Mesenchymal stem cell (in vitro differentiated cells and primary cell): Measurements from ENCODE around the gene TTC13.
A peak's percentile ranks its signal among the peaks of the same experiment; 100 is the strongest.
"Not testable (repeated sequence)": the region's sequence is repeated elsewhere in the genome, so short reads cannot be mapped to it uniquely, and the experiment has no call there.

Experiments used
- DNase-seq: peaks from one replicate; pipeline ENCODE4 v3.0.0-alpha.2; 2013
- H2AFZ ChIP-seq: one replicate; pipeline ENCODE4 v1.6.1; 2013; ENCODE audit warnings: low read depth, mild to moderate bottlenecking, control low read depth, inconsistent platforms, low read length, moderate library complexity
- H2AK5ac ChIP-seq: 2 replicates; pipeline ENCODE4 v1.6.1; 2013; ENCODE audit warnings: low read length, moderate library complexity, mild to moderate bottlenecking, inconsistent platforms; ENCODE audit not compliant: severe bottlenecking
- H2BK120ac ChIP-seq: one replicate; pipeline ENCODE4 v1.6.1; 2013; ENCODE audit warnings: low read depth, mild to moderate bottlenecking, inconsistent platforms, low read length, moderate library complexity
- H2BK12ac ChIP-seq, 2 experiments: one replicate each; pipeline ENCODE4 v1.6.1; 2013; ENCODE audit warnings: inconsistent platforms in 2 of 2, low read length in 2 of 2, mild to moderate bottlenecking in 2 of 2, moderate library complexity in 2 of 2, control low read depth in 1 of 2
- H2BK15ac ChIP-seq: one replicate; pipeline ENCODE4 v1.6.1; 2013; ENCODE audit warnings: mild to moderate bottlenecking, low read depth, inconsistent platforms; ENCODE audit not compliant: poor library complexity, severe bottlenecking
- H2BK5ac ChIP-seq: 2 replicates; pipeline ENCODE4 v1.6.1; 2013; ENCODE audit warnings: low read depth, mild to moderate bottlenecking, low read length, control low read depth, inconsistent platforms; ENCODE audit not compliant: poor library complexity, severe bottlenecking
- H3K14ac ChIP-seq, 2 experiments: one replicate each; pipeline ENCODE4 v1.6.1; 2013; ENCODE audit warnings: inconsistent platforms in 2 of 2, low read length in 2 of 2, control low read depth in 1 of 2, mild to moderate bottlenecking in 1 of 2, moderate library complexity in 1 of 2
- H3K18ac ChIP-seq, 2 experiments: one replicate each; pipeline ENCODE4 v1.6.1; 2013; ENCODE audit warnings: inconsistent platforms in 2 of 2, low read length in 2 of 2, control low read depth in 1 of 2, low read depth in 1 of 2, mild to moderate bottlenecking in 1 of 2
- H3K23ac ChIP-seq, 2 experiments: one replicate each; pipeline ENCODE4 v1.6.1; 2013; ENCODE audit warnings: inconsistent platforms in 2 of 2, low read length in 2 of 2, mild to moderate bottlenecking in 2 of 2, moderate library complexity in 2 of 2, control low read depth in 1 of 2
- H3K27ac ChIP-seq: 2 replicates; pipeline ENCODE4 v1.5.1; 2013; ENCODE audit warnings: mild to moderate bottlenecking, moderate library complexity, low read length, control low read depth, inconsistent platforms; ENCODE audit not compliant: poor library complexity, severe bottlenecking
- H3K27me3 ChIP-seq, 2 experiments: 2 replicates each; pipeline versions ENCODE4 v1.6.1 to v1.7.0; 2013; ENCODE audit warnings: low read length in 2 of 2, mild to moderate bottlenecking in 2 of 2, moderate library complexity in 2 of 2, control low read depth in 1 of 2, inconsistent platforms in 1 of 2; ENCODE audit not compliant: control insufficient read depth in 1 of 2, insufficient read depth in 1 of 2
- H3K36me3 ChIP-seq, 2 experiments: 2 replicates each; pipeline versions ENCODE4 v1.6.1 to v1.7.0; 2013; ENCODE audit warnings: low read length in 2 of 2, control low read depth in 1 of 2, inconsistent platforms in 1 of 2, low read depth in 1 of 2, mild to moderate bottlenecking in 1 of 2; ENCODE audit not compliant: insufficient read depth in 2 of 2, control insufficient read depth in 1 of 2
- H3K4ac ChIP-seq, 2 experiments: one replicate each; pipeline ENCODE4 v1.6.1; 2013; ENCODE audit warnings: inconsistent platforms in 2 of 2, low read length in 2 of 2, mild to moderate bottlenecking in 2 of 2, moderate library complexity in 2 of 2, control low read depth in 1 of 2, low read depth in 1 of 2
- H3K4me1 ChIP-seq: 2 replicates; pipeline ENCODE4 v1.6.1; 2013; ENCODE audit warnings: low read depth, low read length, control low read depth; ENCODE audit not compliant: control insufficient read depth, insufficient read depth
- H3K4me2 ChIP-seq: 2 replicates; pipeline ENCODE4 v1.6.1; 2013; ENCODE audit warnings: low read length, mild to moderate bottlenecking, inconsistent platforms; ENCODE audit not compliant: poor library complexity, severe bottlenecking
- H3K4me3 ChIP-seq, 2 experiments: 2 replicates each; pipeline versions ENCODE4 v1.5.1 to v1.7.0; 2013; ENCODE audit warnings: low read length in 2 of 2, mild to moderate bottlenecking in 2 of 2, control low read depth in 1 of 2, low read depth in 1 of 2; ENCODE audit not compliant: insufficient read depth in 1 of 2
- H3K79me1 ChIP-seq: replicated peaks from 2 replicates; pipeline ENCODE4 v1.6.1; 2013; ENCODE audit warnings: mild to moderate bottlenecking, control low read depth, low read length, inconsistent platforms; ENCODE audit not compliant: poor library complexity, severe bottlenecking
- H3K9ac ChIP-seq: 2 replicates; pipeline ENCODE4 v1.7.0; 2013; ENCODE audit warnings: mild to moderate bottlenecking, low read length, moderate library complexity
- H3K9me3 ChIP-seq: 2 replicates; pipeline ENCODE4 v1.7.0; 2013; ENCODE audit warnings: mild to moderate bottlenecking, low read length; ENCODE audit not compliant: control insufficient read depth
- H4K8ac ChIP-seq: one replicate; pipeline ENCODE4 v1.6.1; 2013; ENCODE audit warnings: inconsistent platforms, mild to moderate bottlenecking, low read length, moderate library complexity
- H4K91ac ChIP-seq: one replicate; pipeline ENCODE4 v1.6.1; 2013; ENCODE audit warnings: mild to moderate bottlenecking, low read length, inconsistent platforms
- WGBS: methylation state at CpG from one replicate; pipeline ENCODE4 v1.1.7; 2013; ENCODE audit warnings: mixed read lengths; 5-methylcytosine and 5-hydroxymethylcytosine counted together

The TTC13 gene

DNA sequence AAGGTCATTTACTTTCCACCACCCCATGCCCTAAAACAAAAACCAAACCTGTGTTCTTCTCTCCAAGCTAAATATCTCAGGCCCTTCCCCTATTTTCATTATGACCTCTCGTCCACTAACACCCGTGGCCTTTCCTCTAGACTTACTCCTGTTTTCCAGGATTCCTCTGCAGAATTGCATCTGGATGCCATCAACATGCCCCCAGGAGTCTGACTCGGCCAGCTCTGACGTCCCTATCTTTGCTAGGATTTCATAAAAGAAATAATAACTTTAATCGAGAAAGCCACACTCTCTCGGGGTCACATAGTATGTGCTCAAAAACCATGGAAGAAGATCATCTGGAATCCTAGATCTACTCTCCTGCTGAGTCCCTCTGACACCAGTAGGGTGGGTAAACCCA, 47.9 kb upstream of the TTC13 start:
- peaks cover 17% of the 10 kb centered on the region for H3K79me1 ChIP-seq
- peaks cover 0 to 11% of the 10 kb centered on the region in 2 experiments for H3K36me3 ChIP-seq
- no peak overlapping the region for H3K14ac ChIP-seq
- H3K27ac ChIP-seq = no peak overlapping the region
- no peak overlapping the region for H4K91ac ChIP-seq
- H3K4me1 ChIP-seq = peaks cover 2% of the 10 kb centered on the region
- 85% methylated on average over 6 of the region's 6 CpGs for WGBS
- H2AFZ ChIP-seq = no peak overlapping the region
- no peak overlapping the region for H3K18ac ChIP-seq
- H2BK15ac ChIP-seq = no peak overlapping the region
- H3K9me3 ChIP-seq = no peaks in the 10 kb centered on the region
- no peak overlapping the region for H3K23ac ChIP-seq
- H3K4me3 ChIP-seq = no peak overlapping the region
- H3K4ac ChIP-seq = no peak overlapping the region
- no peak overlapping the region for H4K8ac ChIP-seq
- no peak overlapping the region for H3K4me2 ChIP-seq
- no peak for DNase-seq
- no peak overlapping the region for H2AK5ac ChIP-seq
- no peak overlapping the region for H2BK5ac ChIP-seq
- H2BK12ac ChIP-seq = no peak overlapping the region
- H3K27me3 ChIP-seq = no peaks in the 10 kb centered on the region
- no peak overlapping the region for H3K9ac ChIP-seq
- H2BK120ac ChIP-seq = no peak overlapping the region

DNA sequence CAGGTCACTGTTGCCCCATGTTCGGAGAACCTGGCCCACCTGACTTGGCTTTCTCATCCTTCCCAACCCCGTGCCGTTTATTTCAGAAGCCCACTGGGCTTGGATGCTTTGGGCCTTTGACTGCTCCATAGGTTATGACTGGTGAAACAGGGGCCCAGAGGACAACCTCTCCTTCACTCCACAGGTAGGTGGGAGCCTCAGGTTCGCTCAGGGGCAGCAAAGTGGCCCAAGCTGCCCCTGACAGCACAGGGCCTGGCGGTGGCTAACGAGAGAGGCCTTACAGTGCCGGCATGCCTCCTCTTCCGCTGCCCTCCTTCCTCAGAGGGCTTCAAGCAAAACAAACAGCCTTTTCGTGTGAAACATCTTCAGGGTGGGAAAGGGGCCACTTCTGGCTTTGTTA, 44.5 kb upstream of the TTC13 start:
- H2BK12ac ChIP-seq = peak overlapping the region; percentile 55 to 79
- H3K79me1 ChIP-seq = peaks cover 9% of the 10 kb centered on the region
- no peak overlapping the region for H2BK120ac ChIP-seq
- no peak overlapping the region for H3K27ac ChIP-seq
- no peaks in the 10 kb centered on the region for H3K27me3 ChIP-seq
- H3K4me2 ChIP-seq = no peak overlapping the region
- no peak overlapping the region for H3K4me3 ChIP-seq
- H4K91ac ChIP-seq = peak overlapping the region; percentile 85
- H3K4me1 ChIP-seq = peaks cover 5% of the 10 kb centered on the region
- no peak overlapping the region for H2AFZ ChIP-seq
- no peak overlapping the region for H2BK5ac ChIP-seq
- H3K18ac ChIP-seq = no peak overlapping the region
- H3K9me3 ChIP-seq = no peaks in the 10 kb centered on the region
- peaks cover 10 to 14% of the 10 kb centered on the region in 2 experiments for H3K36me3 ChIP-seq
- H3K4ac ChIP-seq = peak overlapping the region in 1 of 2 experiments; percentile 20
- H3K14ac ChIP-seq = no peak overlapping the region
- no peak overlapping the region for H4K8ac ChIP-seq
- no peak for DNase-seq
- 92% methylated on average over 9 of the region's 9 CpGs for WGBS
- H2AK5ac ChIP-seq = no peak overlapping the region
- no peak overlapping the region for H3K23ac ChIP-seq
- no peak overlapping the region for H2BK15ac ChIP-seq
- no peak overlapping the region for H3K9ac ChIP-seq

DNA sequence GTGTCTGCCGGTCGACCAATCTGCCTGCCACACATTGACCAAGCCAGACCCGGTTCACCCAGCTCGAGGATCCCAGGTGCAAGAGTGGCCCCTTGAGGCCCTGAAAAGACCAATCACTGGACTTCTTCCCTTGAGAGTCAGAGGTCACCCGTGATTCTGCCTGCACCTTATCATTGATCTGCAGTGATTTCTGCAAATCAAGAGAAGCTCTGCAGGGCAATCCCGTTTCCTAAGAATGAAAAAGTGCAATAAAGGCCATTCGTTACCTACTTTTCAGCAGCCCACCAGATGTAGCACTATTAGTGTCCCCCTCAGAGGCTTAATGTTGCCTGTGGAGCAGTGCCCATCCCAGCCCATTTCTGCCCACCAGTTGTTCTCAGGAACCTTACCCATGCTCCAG, 43.9 kb upstream of the TTC13 start:
- H3K9ac ChIP-seq, H4K91ac ChIP-seq, H3K4me3 ChIP-seq, H3K27ac ChIP-seq, H2AK5ac ChIP-seq, H3K4me1 ChIP-seq, H3K4ac ChIP-seq, H2AFZ ChIP-seq, H3K14ac ChIP-seq, H2BK15ac ChIP-seq, DNase-seq, H2BK12ac ChIP-seq, H3K18ac ChIP-seq, H3K27me3 ChIP-seq, H3K4me2 ChIP-seq, H3K79me1 ChIP-seq, H3K9me3 ChIP-seq, H3K23ac ChIP-seq, H2BK120ac ChIP-seq, H4K8ac ChIP-seq, H2BK5ac ChIP-seq: not testable (repeated sequence)
- WGBS = 93% methylated on average over 7 of the region's 7 CpGs
- H3K36me3 ChIP-seq = peaks cover 9 to 14% of the 10 kb centered on the region in 2 experiments

DNA sequence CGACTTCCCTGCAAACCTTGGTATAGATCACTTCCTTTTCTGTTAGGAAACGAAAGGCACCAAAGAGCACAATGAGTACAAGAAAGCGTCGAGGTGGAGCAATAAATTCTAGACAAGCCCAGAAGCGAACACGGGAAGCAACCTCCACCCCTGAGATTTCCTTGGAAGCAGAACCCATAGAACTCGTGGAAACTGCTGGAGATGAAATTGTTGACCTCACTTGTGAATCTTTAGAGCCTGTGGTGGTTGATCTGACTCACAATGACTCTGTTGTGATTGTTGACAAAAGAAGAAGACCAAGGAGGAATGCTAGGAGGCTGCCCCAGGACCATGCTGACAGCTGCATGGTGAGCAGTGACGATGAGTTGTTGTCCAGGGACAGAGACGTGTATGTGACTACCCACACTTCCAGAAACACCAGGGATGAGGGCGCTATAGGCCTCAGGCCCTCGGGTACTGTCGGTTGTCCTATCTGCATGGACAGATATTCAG, 42.9 kb upstream of the TTC13 start:
- H3K36me3 ChIP-seq = peaks cover 8 to 19% of the 10 kb centered on the region in 2 experiments
- DNase-seq = peak; percentile 92
- H3K9me3 ChIP-seq = no peaks in the 10 kb centered on the region
- H3K4ac ChIP-seq = peak overlapping the region; percentile 24 to 57
- H2BK12ac ChIP-seq = peak overlapping the region; percentile 72 to 89
- H3K14ac ChIP-seq = peak overlapping the region in 1 of 2 experiments; percentile 13
- peak overlapping the region; percentile 92 for H4K91ac ChIP-seq
- H3K18ac ChIP-seq = peak overlapping the region; percentile 53 to 71
- H2AK5ac ChIP-seq = no peak overlapping the region
- no peak overlapping the region for H2BK15ac ChIP-seq
- 43% methylated on average over 12 of the region's 12 CpGs for WGBS
- H2BK120ac ChIP-seq = peak overlapping the region; percentile 95
- no peak overlapping the region for H3K4me2 ChIP-seq
- no peak overlapping the region for H2AFZ ChIP-seq
- no peak overlapping the region for H3K23ac ChIP-seq
- no peak overlapping the region for H3K27ac ChIP-seq
- H3K9ac ChIP-seq = no peak overlapping the region
- peaks cover 1% of the 10 kb centered on the region for H3K79me1 ChIP-seq
- H3K4me3 ChIP-seq = no peak overlapping the region
- peaks cover 3% of the 10 kb centered on the region for H3K4me1 ChIP-seq
- H3K27me3 ChIP-seq = no peaks in the 10 kb centered on the region
- H2BK5ac ChIP-seq = no peak overlapping the region
- peak overlapping the region; percentile 48 for H4K8ac ChIP-seq
